Glutamatergic neuron (in vitro differentiated cells): Measurements from ENCODE around the gene LRRC3. TPM values are rescaled to one million over a fixed set of nuclear protein-coding genes. Genes with fewer than 3 reads are reported as not detected.

Source experiments
- DNase-seq: peaks from one replicate; pipeline ENCODE4 v3.0.0; 2022
- H3K27ac Mint-ChIP-seq: one replicate; pipeline ENCODE4 v1.8.0; 2020; ENCODE audit warnings: mild to moderate bottlenecking, mixed read lengths, inconsistent platforms; ENCODE audit not compliant: unreplicated experiment
- H3K27me3 Mint-ChIP-seq: one replicate; pipeline ENCODE4 v1.8.0; 2020; ENCODE audit warnings: mild to moderate bottlenecking, moderate library complexity, mixed read lengths, inconsistent platforms; ENCODE audit not compliant: unreplicated experiment
- H3K36me3 Mint-ChIP-seq: one replicate; pipeline ENCODE4 v1.8.0; 2020; ENCODE audit warnings: mild to moderate bottlenecking, mixed read lengths, inconsistent platforms; ENCODE audit not compliant: unreplicated experiment
- H3K4me1 Mint-ChIP-seq: one replicate; pipeline ENCODE4 v1.8.0; 2020; ENCODE audit warnings: mild to moderate bottlenecking, low read depth, mixed read lengths, inconsistent platforms; ENCODE audit not compliant: unreplicated experiment
- H3K4me3 Mint-ChIP-seq: one replicate; pipeline ENCODE4 v1.8.0; 2020; ENCODE audit warnings: mild to moderate bottlenecking, mixed read lengths, inconsistent platforms; ENCODE audit not compliant: unreplicated experiment
- H3K9me3 Mint-ChIP-seq: one replicate; pipeline ENCODE4 v1.8.0; 2020; ENCODE audit warnings: mild to moderate bottlenecking, moderate library complexity, mixed read lengths, inconsistent platforms; ENCODE audit not compliant: unreplicated experiment
- CTCF ChIP-seq: fragments of 200-600 bp; sonication (generic); IDR thresholded peaks from one replicate; pipeline ENCODE4 v1.5.0; 2021; ENCODE audit not compliant: partially characterized antibody, unreplicated experiment
- total RNA-seq: library from RNA; stranded (reverse); fragmentation: NEBNext Ultra II Directional; extraction: Animal tissue kit (Norgen Biotek cat#: 25700); gene quantifications from one replicate; pipeline ENCODE4 v1.2.1, GENCODE V29; 2021; ENCODE audit not compliant: unreplicated experiment

LRRC3 gene
- total RNA-seq, 1 donor from 2014 or later: 5.8 TPM

- H3K36me3 Mint-ChIP-seq: peaks cover 16% of the 10 kb centered on the region
- H3K27ac Mint-ChIP-seq: no peak overlapping the region
- peaks cover 6% of the 10 kb centered on the region for H3K27me3 Mint-ChIP-seq
- H3K9me3 Mint-ChIP-seq: peaks cover 4% of the 10 kb centered on the region
- H3K4me1 Mint-ChIP-seq: peaks cover 2% of the 10 kb centered on the region
- H3K4me3 Mint-ChIP-seq: no peak overlapping the region
- no peak for DNase-seq
- TF ChIP-seq CTCF: no peak
Measured at GRCh38 chr21:44456915-44457736, 1.8 kb downstream of the LRRC3 start.

GRCh38 chr21:44458971-44459711 is 3.8 kb downstream of the LRRC3 start:
- DNase-seq: no peak
- peaks cover 9% of the 10 kb centered on the region for H3K9me3 Mint-ChIP-seq
- no peak overlapping the region for H3K27ac Mint-ChIP-seq
- peaks cover 11% of the 10 kb centered on the region for H3K36me3 Mint-ChIP-seq
- no peak overlapping the region for H3K4me3 Mint-ChIP-seq
- H3K4me1 Mint-ChIP-seq: peaks cover 8% of the 10 kb centered on the region
- H3K27me3 Mint-ChIP-seq: peaks cover 8% of the 10 kb centered on the region
- TF ChIP-seq CTCF: no peak

- no peak for TF ChIP-seq CTCF
- Mint-ChIP-seq H3K27ac (no peak overlapping the region), H3K4me1 (peaks cover 7% of the 10 kb centered on the region), H3K27me3 (peaks cover 8% of the 10 kb centered on the region), H3K36me3 (peaks cover 5% of the 10 kb centered on the region), H3K4me3 (no peak overlapping the region), H3K9me3 (peaks cover 5% of the 10 kb centered on the region)
- no peak for DNase-seq
Measured at GRCh38 chr21:44459712-44460440, 4.6 kb downstream of the LRRC3 start.

- Mint-ChIP-seq H3K27ac (no peak overlapping the region), H3K36me3 (peaks cover 5% of the 10 kb centered on the region), H3K27me3 (peaks cover 8% of the 10 kb centered on the region), H3K9me3 (peaks cover 5% of the 10 kb centered on the region), H3K4me1 (peaks cover 7% of the 10 kb centered on the region), H3K4me3 (no peak overlapping the region)
- no peak for TF ChIP-seq CTCF
- DNase-seq: no peak
Measured at GRCh38 chr21:44460441-44460755, 5.1 kb downstream of the LRRC3 start.
